Amniotic epithelial cell (primary cell): Measurements from ENCODE around the gene PALLD.

ENCODE experiments used
- DNase-seq: peaks from one replicate; pipeline ENCODE4 v3.0.0-alpha.2; 2010; ENCODE audit warnings: low read depth

Gene PALLD

DNA sequence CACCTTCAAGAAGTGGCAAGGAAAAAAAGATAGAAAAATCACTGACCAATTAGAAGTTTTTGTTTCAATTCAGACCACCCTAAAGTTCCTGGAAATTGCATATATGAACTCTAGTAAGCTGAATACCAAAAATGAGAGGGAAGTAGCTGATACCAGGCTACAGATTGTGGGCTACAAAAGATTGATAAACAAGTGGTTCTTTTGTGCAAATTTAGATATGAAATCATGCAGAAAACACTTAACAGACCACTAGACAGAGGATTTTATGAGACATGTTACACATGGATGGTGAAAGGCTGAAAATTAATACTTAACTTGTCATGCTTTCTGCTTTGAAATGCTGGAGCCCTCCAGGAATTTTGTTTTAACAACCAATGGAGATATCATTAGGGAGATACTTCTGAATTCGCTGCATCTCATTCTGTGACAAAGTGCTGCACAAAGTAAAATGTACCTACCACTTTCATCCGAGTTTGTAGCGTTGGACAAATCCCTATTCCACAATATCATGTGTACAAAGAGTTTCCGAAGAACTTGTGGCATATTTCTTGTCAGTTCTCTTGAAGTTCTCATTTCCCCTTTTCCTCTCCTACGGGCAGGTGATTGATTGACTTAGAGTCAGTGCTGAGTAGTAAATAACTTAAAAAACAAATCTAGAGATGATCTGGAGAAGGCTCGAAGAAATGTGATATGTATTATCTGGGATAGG, 235.0 kb downstream of the PALLD start:
- no peak for DNase-seq

DNA sequence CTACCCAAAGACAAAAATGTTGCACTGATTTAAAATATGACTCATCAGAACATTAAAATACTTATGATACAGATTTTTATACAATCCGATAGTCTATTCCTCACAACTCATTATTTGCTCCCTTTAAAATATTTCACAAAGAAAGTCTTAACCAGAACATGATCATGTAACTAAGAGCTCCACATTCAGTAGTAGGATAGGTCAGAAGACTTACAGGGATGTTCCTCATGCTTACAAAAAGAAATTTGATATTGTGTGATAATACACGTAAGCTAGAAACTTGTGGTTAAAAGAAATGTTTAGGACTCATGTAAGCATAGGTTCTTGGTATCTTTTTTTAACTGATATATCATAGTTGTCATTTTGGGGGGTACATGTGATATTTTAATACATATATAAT, 235.9 kb downstream of the PALLD start:
- DNase-seq: no peak

- DNase-seq: peak; percentile 54
Observed at GRCh38 chr4:168734703-168735678, 238.1 kb downstream of the PALLD start.

DNA sequence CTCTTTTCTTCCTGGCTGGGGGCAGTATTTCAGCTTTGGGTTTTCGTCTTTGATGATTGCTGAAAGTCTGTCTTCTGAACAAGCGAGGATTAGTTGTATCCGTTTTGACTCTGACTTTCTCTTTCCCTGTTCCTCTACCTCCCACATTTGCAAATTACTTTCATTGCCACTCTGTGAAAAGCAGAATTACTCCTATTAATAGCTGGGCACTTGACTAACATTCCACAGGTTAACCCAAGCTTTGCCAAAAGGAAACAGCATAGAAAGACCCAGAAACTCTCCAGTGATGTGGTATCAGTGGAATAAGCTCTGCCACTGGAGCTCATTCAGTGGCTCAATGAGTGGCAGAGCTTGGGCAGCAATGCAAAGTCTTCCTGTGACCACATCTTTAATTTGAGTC, 238.9 kb downstream of the PALLD start:
- DNase-seq: no peak

DNA sequence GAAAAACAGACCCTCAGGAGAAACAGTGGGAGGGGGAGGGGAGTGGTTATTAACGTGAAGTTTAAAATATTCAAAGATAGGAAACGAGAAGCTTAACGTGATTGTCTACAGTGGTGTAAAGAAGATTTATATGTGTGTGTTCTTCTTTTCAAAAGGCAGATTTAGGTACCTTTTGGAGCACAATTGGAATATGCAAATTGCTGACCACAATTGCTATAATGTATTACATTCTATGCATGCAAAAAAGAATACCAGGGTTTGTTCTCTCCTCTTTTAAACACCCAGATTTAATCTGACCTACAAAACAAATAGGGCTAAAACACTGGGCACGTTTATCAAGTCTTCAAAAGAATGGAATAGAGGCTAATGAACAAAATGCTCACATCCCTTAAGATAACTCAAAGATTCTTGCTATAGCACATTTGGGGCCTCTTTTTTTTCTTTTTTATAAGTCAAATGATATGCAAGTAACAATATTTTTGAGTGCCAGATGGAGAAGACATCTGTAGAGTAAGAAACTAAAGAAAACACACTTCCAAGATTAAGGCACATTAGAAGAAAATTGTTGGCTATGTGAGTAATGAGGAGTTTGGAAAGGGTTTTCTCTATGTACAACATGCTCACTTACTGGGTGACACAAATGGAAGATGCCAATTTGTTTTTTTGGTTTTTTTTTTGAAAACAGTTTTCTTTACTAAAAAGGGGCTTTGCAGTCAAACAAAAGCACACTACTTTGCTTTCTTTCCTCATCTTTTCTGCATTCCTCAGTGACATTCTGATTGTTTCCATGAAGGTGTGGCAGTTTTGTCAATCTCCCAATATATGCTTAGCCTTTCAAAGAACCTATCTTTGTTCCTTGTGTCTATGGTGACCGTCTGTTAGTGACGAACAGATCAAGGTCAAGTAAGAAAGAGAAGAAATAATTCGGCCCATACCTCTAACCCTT, 240.3 kb downstream of the PALLD start:
- no peak for DNase-seq

GRCh38 chr4:168737806-168738172, 240.9 kb downstream of the PALLD start:
- DNase-seq: no peak

- no peak for DNase-seq
Observed at GRCh38 chr4:168739886-168740285, 243.0 kb downstream of the PALLD start.

GRCh38 chr4:168740691-168741090, 243.8 kb downstream of the PALLD start:
- DNase-seq: no peak

DNA sequence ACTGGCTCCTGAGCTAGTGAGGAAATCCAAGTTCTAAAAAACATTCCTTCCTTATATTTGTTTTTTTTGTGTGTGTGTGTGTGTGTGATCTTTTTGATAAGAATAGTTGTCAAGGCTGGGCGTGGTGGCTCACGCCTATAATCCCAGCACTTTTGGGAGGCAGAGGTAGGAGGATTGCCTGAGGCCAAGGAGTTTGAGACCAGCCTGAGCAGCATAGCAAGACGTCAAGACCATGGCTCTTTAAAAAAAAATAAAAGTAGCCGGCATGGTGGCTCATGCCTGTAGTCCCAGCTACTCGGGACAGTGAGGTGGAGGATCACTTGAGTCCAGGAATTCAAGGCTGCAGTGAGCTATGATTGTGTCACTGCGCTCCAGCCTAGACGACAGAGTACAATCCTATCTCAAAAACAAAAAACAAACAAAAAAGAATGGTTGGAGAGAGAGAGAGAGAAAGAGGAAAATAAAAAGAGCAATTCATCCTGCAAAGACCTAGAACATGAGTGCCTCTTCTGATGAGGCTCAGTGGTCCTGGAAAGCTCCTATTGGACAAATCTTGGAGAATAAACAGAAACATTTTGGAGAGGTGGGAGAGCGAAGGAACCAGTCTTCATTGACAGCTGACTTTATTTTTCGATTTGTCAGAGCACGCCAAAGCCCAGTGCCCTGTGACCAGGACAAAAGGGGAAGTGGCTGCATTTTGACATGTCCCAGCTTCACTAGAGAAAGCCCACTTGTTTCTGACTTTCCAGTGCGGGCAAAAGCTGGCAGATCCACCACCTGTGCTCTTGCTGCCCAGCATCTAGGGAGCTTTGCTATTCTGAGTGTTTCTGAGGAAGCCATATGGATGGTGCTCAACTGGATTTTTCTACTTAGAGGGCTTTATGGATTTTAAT, 244.7 kb downstream of the PALLD start:
- no peak for DNase-seq

DNA sequence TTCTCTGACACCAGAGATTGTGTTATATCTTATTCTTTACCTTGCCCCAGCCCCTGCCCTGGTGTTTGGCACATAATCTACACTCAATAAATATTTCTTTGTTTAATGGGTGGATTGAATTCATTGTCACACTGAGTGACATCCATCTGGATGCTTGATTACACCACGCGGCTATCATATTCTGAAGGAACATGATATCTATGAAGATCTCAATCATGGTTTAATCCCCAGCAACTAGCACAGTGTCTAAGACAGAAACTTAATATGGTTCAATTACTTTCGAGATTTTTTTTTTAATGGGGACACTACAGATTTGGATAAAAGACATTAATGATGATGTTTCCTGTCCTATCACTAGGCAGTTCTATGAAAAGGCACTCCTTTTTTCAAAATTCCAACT, 246.3 kb downstream of the PALLD start:
- DNase-seq: no peak

DNA sequence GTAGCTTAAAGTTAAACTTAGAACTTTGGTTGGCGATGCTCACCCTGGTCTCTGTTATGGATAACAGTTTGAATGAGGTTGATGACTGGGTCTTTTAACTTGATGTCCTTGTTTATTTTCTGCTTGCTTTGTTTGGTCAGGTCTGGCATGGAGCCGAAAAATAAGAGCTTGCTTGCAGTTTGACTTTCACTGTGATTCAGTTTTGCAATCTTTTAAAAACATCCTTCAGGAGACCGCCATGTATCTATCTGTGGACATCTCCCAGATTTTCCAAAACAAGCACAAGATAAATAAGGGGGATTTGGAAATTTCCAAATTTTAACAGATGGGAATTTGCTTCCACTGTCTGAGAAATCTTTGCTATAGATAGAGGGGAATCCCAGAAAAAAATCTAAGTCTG, 246.7 kb downstream of the PALLD start:
- DNase-seq: peak; percentile 60

- DNase-seq: no peak
Observed at GRCh38 chr4:168744021-168744420, 247.2 kb downstream of the PALLD start.

DNA sequence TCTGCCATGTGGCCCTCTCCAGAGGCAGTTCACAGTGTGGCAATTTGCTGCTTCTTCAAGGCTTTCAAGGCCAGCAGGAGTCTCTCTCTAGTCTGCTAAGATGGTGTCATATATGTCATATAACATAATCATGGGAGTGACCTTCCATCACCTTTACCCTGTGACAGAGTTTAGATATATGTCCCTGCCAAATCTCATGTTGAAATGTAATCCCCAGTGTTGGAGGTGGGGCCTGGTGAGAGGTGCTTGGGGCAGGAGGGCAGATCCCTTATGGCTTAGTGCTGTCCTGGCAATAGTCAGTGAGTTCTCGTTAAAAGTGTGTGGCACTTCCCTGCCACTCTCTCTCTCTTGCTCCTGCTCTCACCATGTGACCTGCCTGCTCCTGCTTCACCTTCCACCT, 252.0 kb downstream of the PALLD start:
- no peak for DNase-seq

DNA sequence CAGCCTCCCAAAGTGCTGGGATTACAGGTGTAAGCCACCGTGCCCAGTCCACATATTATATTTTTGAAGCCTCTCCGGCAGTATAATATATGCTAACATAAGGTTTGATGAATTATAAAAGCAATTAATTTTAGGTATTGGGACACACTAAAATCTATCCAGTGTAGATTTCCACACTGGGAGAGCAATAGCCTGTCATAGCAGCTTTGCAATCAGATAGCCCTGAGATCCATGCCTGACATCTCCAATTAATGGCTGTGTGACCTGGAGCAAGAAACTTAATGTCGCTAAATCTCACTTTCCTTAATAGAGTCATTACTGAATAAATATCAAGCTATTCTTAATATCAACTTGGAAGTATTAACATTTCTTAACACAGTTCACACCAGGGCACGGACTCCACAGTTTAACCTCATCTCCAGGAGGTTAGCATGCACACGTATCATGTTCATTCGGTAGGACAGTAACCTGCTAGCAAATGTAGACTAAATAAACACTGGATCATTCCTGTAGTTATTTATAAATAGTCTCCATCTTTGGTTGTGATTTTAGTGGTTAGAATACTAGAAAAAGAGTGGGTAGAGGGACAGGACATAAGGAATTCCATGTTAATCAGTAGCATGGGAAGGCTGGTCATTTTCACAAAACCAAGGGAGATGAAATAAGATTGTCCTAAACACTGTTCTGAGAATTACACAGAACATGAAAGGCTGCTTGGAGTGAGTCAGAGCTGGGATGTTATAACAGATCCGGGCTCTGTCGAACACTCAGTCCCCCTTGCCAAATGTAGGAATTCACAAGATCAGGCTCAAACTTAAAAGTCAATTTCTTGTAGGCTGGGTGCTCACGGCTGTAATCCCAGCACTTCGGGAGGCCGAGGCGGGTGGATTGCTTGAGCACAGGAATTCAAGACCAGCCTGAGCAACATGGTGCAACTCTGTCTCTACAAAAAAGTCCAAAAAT, 254.7 kb downstream of the PALLD start:
- DNase-seq: peak; percentile 72

DNA sequence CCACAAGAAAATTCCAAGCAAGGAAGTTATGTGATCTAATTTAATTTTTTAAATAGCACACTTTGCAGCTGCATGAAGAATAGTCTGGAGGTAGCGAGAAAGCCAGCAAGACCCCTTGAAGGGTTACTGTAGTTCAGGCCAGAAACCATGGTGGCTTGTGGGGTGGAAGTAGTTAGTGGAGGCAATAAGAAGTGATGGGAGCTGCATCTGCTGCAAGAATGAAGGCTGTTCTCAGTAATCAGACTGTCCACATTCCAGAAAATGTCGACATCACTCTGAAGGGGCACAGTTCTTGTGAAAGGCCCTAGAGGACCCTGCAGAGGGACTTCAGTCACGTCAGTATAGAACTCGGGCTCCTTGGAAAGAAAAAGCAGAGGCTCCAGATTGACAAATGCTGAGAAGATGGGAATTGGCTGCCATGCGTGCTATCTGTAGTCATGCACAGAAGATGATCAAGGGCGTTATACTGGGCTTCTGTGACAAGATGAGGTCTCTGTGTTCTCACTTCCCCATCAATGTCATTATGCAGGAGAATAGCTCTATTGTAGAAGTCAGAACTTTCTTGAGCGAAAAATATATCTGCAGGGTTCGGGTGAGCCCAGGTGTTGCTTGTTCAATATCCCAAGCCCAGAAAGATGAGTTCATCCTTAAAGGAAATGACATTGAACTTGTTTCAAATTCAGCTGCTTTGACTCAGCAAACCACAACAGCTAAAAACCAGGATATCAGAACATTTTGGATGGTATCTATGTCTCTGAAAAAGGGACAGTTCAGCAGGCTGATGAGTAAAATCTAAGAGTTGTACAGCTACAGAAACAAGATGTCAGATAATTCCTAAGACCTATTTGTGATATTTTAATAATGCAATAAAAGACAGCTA, 259.0 kb downstream of the PALLD start:
- no peak for DNase-seq

- no peak for DNase-seq
Observed at GRCh38 chr4:168757500-168757899, 260.6 kb downstream of the PALLD start.

GRCh38 chr4:168758351-168758876, 261.6 kb downstream of the PALLD start:
- DNase-seq: peak; percentile 75

DNA sequence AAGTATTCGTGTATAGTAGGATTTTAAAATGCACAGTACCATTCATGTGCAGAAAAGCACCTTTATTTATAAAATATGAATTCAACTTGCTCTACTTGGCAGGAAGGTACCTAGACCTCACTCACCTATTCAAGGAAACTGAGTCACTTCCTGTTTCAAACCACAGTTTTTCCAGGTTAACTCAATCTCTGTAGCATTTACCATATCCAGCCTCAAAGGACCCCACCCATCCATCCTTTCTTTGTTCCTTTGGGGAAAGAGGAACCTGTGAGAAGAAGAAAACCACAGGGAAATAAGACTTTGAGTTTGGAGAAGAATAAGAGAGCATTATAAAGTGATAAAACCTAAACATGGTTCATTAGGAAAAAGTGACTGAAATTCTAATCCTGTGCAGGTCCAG, 262.5 kb downstream of the PALLD start:
- DNase-seq: no peak
